ENCODE data around the gene KCND3.

DNA sequence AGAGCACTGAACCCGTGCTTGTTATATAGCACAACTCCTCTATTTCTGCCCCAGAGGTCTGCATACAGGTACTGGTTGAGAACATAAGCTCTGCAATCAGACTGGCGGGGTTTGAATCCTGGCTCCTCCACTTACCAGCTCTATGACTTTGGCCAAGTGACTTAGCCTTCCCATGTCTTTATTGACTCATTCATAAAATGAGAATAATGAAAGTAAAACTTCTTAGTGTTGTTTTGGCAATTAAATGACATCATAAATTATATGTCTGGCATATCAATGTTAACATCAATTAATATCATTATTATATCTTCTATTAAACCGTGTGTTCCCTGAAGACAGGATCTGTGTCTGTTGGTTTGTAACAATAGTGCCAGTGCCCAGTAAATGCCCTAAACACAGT is 254.6 kb downstream of the KCND3 start:
- TF ChIP-seq, protein P1, sequence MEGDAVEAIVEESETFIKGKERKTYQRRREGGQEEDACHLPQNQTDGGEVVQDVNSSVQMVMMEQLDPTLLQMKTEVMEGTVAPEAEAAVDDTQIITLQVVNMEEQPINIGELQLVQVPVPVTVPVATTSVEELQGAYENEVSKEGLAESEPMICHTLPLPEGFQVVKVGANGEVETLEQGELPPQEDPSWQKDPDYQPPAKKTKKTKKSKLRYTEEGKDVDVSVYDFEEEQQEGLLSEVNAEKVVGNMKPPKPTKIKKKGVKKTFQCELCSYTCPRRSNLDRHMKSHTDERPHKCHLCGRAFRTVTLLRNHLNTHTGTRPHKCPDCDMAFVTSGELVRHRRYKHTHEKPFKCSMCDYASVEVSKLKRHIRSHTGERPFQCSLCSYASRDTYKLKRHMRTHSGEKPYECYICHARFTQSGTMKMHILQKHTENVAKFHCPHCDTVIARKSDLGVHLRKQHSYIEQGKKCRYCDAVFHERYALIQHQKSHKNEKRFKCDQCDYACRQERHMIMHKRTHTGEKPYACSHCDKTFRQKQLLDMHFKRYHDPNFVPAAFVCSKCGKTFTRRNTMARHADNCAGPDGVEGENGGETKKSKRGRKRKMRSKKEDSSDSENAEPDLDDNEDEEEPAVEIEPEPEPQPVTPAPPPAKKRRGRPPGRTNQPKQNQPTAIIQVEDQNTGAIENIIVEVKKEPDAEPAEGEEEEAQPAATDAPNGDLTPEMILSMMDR (IDR thresholded peaks at IDR 0.05) = no peak
- TF ChIP-seq ZFX (IDR thresholded peaks at IDR 0.05; ENCODE audit: borderline replicate concordance) = no peak

Measured in 22Rv1 (cell line).